HEK293T (cell line): ENCODE data around the gene KIF16B.
"Not testable (repeated sequence)": the region's sequence is repeated elsewhere in the genome, so short reads cannot be mapped to it uniquely, and the experiment has no call there.

Experiments
- CTCF ChIA-PET: fragments of 350-600 bp; formaldehyde crosslinking; extraction: SDS; loops from one replicate; lab custom pipeline; 2021; ENCODE audit warnings: antibody characterized with exemption, inconsistent platforms; lab: Yijun Ruan, JAX
- POLR2A ChIA-PET: fragments of 350-600 bp; formaldehyde crosslinking; extraction: SDS; loops from one replicate; lab custom pipeline; 2020; ENCODE audit warnings: antibody characterized with exemption, inconsistent platforms; lab: Yijun Ruan, JAX
- DNase-seq: peaks from one replicate; pipeline ENCODE4 v3.0.0; 2012; ENCODE audit warnings: mixed read lengths; ENCODE audit errors: extremely low spot score
- ARNT ChIP-seq: fragments of 450-650 bp; IDR thresholded peaks from 2 replicates; pipeline ENCODE4 v1.6.1; 2017; ENCODE audit warnings: mild to moderate bottlenecking
- BHLHE40 ChIP-seq: fragments of 450-650 bp; IDR thresholded peaks from 2 replicates; pipeline ENCODE4 v1.6.1; 2016; ENCODE audit warnings: mild to moderate bottlenecking, moderate library complexity, borderline replicate concordance
- CTBP1 ChIP-seq: fragments of 450-650 bp; IDR thresholded peaks from 2 replicates; pipeline ENCODE4 v1.6.1; 2016; ENCODE audit warnings: borderline replicate concordance
- ELF4 ChIP-seq: fragments of 450-650 bp; IDR thresholded peaks from 2 replicates; pipeline ENCODE4 v1.6.1; 2017; ENCODE audit warnings: antibody characterized with exemption
- FOXA1 ChIP-seq: fragments of 450-650 bp; IDR thresholded peaks from 2 replicates; pipeline ENCODE4 v1.6.1; 2016; ENCODE audit warnings: mild to moderate bottlenecking
- FOXK2 ChIP-seq: fragments of 450-650 bp; IDR thresholded peaks from 2 replicates; pipeline ENCODE4 v1.6.1; 2016; ENCODE audit warnings: mild to moderate bottlenecking
- FOXM1 ChIP-seq: fragments of 450-650 bp; IDR thresholded peaks from 2 replicates; pipeline ENCODE4 v1.6.1; 2017; ENCODE audit warnings: mild to moderate bottlenecking, borderline replicate concordance
- HDGF ChIP-seq: fragments of 450-650 bp; IDR thresholded peaks from 2 replicates; pipeline ENCODE4 v1.6.1; 2017; ENCODE audit warnings: antibody characterized with exemption, borderline replicate concordance
- L3MBTL2 ChIP-seq: fragments of 450-650 bp; conservative IDR thresholded peaks from 2 replicates; pipeline ENCODE4 v1.6.1; 2016; ENCODE audit warnings: mild to moderate bottlenecking
- LEF1 ChIP-seq: fragments of 450-650 bp; IDR thresholded peaks from 2 replicates; pipeline ENCODE4 v1.6.1; 2017; ENCODE audit warnings: mild to moderate bottlenecking, borderline replicate concordance
- NFRKB ChIP-seq: fragments of 450-650 bp; IDR thresholded peaks from 2 replicates; pipeline ENCODE4 v1.6.1; 2016; ENCODE audit warnings: mild to moderate bottlenecking, moderate library complexity
- SP1 ChIP-seq: fragments of 450-650 bp; IDR thresholded peaks from 2 replicates; pipeline ENCODE4 v1.6.1; 2017
- SUZ12 ChIP-seq: fragments of 450-650 bp; IDR thresholded peaks from 2 replicates; pipeline ENCODE4 v1.6.1; 2016; ENCODE audit warnings: mild to moderate bottlenecking
- TARDBP ChIP-seq: fragments of 450-650 bp; IDR thresholded peaks from 2 replicates; pipeline ENCODE4 v1.6.1; 2016
- ZNF384 ChIP-seq: fragments of 450-650 bp; IDR thresholded peaks from 2 replicates; pipeline ENCODE4 v1.6.1; 2016
- TF ChIP-seq, protein P1 (sequence below): fragments of 450-650 bp; IDR thresholded peaks from 2 replicates; pipeline ENCODE4 v1.6.1; 2016

Gene KIF16B

DNA sequence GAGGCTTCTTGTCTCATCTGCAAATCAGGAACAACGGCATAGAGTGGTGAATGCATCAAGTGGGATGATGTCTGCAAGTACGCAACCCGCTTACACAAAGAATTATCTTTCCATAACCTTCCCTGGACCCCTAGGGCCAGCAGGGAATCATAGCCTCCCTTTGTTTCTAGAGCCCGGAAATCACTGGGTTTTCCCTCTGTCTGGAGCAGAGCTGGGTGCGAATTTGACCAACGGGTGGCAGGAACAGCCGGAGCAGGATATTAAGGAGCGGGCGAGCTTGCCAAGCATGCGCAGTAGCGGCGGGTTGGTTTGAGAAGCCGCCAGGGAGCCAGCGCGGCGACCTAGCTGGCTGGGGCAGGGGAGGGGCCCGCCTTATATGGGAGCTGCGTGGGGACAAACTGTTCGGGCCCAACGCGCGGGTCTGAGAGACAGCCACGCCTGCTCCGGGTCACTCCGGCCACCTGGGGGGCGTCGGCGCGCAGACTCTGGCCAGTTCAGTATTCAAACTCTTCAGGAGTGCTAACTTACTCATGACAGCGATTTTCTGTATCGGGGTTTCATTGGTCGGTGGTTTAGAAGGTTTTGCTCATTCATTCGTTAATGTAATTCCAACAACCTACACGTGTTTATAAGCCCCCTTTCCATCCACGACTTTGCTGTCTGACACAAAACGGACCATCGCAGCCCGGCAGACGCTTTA lies 1.6 kb upstream of the KIF16B start:
- CTCF ChIA-PET = interaction anchor here (0.9 to 1.3 kb wide), 2 partner anchors 48 to 57 kb away, joined by 3 to 4 read pairs; no protein-coding TSS in a partner anchor
- TF ChIP-seq SP1 (no peak), L3MBTL2 (peak; percentile 75), HDGF (no peak)
- POLR2A ChIA-PET = interaction anchor here (0.6 to 2.1 kb wide), 6 partner anchors 22 to 654 kb away, joined by 3 to 8 read pairs (median 4); no protein-coding TSS in a partner anchor
- peak; percentile 90 for DNase-seq

DNA sequence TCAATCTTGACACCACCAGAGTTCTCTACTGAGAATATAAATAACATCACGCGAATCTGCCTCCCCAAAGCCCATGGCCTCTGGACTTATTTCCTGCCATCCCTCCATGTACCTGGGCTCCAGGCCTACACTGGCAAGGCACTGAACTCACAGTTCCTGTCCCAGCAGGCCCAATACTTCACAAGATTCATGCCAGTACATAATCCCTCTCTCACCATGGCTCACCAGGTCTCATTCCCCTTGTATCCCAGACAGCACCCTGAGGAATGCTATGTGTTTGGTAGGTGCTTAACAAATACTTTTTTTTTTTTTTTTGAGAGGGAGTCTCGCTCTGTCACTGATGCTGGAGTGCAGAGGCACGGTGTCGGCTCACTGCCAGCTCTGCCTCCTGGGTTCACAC lies 1.9 kb downstream of the KIF16B start:
- DNase-seq = no peak
- POLR2A ChIA-PET = no interaction called here
- no peak for TF ChIP-seq FOXA1
- CTCF ChIA-PET = no interaction called here

DNA sequence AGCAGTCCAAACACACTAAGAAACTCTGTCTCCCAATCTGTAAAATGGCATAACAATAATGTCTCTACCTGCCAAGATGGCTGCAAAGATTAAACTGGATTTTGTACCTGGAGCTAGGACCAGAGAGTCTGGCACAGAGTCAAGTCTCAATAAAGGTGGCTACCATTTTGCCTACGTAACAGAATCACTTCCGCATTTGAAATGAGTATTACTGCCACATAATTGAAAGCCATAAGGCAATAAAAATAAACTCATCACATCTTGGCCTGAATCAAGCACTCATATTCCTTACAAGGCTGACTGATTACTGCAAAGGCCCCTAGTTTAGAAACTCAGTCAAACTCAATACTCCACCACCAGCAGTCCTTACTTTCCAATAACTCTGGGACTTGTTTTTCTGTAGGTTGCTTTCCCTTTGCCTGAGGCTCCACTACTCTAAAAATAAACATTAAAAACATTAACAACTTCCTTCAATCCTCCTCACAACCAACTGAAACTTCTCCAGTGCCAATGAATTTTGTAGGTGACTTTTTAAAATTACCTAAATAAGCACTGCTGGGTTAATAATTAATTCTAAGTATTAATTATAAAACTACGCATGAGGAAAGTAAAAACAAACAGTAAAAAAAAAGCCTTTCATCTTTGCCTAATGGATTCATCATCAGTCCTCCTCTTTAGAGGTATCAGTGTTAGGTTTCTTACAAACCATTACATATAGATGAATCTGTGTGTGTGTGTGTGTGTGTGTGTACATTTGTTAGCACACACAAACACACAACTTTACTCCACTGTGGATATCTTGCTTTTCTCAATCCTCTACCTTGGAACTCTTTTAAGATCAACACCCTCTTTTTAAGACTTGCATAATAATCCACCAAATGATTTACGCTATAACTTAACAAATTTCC lies 3.7 kb downstream of the KIF16B start:
- ChIA-PET CTCF (no interaction called here), POLR2A (no interaction called here)
- no peak for DNase-seq
- TF ChIP-seq CTBP1 = no peak

DNA sequence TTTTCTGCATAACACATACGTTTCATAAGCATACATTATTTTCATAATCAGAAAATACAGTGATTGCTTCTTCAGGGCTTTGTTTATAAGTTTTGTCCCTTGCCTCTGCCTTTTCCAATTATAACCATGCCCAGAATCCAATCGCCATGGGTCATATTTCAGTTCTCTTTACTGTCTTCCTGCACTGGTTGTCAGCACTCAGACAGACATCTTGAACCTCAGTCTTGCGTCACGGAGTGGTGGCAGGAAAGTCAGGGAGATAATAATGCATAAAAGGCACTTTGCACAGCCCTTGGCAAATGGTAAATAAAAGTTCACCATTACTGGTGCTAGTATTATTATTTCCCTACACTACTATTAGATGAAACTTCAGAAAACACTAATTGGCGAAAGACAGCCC lies 7.2 kb downstream of the KIF16B start:
- POLR2A ChIA-PET = no interaction called here
- CTCF ChIA-PET = no interaction called here
- DNase-seq = no peak
- TF ChIP-seq HDGF = no peak
- no peak for TF ChIP-seq FOXK2
- TF ChIP-seq LEF1 = no peak
- TF ChIP-seq NFRKB = no peak
- no peak for TF ChIP-seq CTBP1
- TF ChIP-seq BHLHE40 = no peak
- no peak for TF ChIP-seq SP1
- TF ChIP-seq FOXM1 = no peak

DNA sequence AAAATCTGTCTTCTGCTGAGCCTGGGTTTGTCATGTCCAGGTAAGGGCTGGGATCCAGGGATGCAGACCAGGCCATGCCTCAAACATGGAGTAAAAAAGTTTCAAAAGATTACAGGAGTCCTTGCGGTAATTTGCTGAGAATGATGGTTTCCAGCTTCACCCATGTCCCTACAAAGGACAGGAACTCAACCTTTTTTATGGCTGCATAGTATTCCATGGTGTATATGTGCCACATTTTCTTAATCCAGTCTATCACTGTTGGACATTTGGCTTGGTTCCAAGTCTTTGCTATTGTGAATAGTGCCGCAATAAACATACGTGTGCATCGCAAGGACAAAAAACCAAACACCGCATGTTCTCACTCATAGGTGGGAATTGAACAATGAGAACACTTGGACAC lies 9.2 kb downstream of the KIF16B start:
- POLR2A ChIA-PET, DNase-seq, CTCF ChIA-PET: not testable (repeated sequence)

DNA sequence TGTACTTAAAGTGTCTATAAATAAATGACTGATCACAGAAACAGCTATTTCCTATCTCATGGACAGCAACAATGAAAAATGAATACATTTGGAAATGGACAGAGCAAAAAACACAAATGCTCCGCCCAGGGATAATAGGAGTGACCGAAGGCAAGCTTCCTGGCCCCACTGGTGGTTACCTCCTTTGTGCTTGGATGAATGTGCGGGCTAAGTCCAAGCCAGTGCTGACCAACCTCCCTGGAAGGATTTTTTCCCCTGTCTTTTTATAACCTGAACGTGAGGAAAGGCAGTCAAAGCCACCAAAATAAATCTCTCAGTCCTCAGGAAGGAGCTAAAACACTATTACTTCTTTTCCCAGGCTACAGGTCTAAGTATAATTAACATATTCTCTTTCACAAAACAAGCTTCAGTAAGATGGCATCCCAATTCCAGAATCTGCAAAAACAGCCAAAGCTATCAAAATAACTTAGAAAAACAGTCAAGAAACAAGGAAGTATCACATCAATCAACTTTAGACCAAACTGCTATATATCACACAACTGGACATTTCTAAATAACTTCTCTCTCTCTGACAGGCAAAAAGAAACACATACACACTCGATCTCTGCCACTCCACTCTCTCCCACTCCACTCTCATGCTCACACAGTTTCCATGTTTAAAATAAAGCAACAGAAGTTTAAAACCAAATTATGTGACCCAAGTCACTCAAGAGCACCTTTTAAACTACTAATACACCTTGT lies 10.0 kb downstream of the KIF16B start:
- no peak for TF ChIP-seq ARNT
- TF ChIP-seq ELF4 = no peak
- no peak for TF ChIP-seq BHLHE40
- TF ChIP-seq, protein P1, sequence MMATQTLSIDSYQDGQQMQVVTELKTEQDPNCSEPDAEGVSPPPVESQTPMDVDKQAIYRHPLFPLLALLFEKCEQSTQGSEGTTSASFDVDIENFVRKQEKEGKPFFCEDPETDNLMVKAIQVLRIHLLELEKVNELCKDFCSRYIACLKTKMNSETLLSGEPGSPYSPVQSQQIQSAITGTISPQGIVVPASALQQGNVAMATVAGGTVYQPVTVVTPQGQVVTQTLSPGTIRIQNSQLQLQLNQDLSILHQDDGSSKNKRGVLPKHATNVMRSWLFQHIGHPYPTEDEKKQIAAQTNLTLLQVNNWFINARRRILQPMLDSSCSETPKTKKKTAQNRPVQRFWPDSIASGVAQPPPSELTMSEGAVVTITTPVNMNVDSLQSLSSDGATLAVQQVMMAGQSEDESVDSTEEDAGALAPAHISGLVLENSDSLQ = peak; percentile 27
- no peak for TF ChIP-seq SP1
- DNase-seq = no peak
- ChIA-PET CTCF (no interaction called here), POLR2A (interaction anchor here (1.1 kb wide), 1 partner anchor 10 kb away, joined by 3 read pairs; no protein-coding TSS in a partner anchor)

DNA sequence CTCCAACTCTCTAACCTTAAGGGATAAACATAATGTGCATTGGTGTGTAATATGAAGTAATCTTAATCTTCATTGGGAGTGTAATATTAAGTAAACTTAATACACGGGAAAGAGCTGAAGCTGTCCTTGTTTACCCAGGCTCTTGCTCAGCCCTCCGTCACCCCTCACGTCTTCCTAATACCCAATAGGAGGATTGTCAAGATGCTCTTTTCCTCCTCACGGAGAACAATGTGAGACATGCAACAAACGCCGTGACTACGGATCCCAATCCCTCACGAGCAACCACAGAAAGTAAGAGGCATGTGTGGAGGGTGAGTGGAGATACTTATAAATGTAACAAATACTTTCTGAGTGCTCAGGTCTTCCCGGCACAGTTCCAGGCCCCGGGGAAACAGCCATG lies 11.0 kb downstream of the KIF16B start:
- CTCF ChIA-PET = no interaction called here
- TF ChIP-seq FOXK2 (no peak), ZNF384 (no peak), ARNT (no peak), ELF4 (no peak), NFRKB (no peak), SUZ12 (no peak), FOXM1 (no peak), CTBP1 (no peak), BHLHE40 (no peak), FOXA1 (no peak), SP1 (no peak)
- TF ChIP-seq, protein P1 = no peak
- DNase-seq = no peak
- POLR2A ChIA-PET = interaction anchor here (1.1 kb wide), 1 partner anchor 9 kb away, joined by 3 read pairs; no protein-coding TSS in a partner anchor

DNA sequence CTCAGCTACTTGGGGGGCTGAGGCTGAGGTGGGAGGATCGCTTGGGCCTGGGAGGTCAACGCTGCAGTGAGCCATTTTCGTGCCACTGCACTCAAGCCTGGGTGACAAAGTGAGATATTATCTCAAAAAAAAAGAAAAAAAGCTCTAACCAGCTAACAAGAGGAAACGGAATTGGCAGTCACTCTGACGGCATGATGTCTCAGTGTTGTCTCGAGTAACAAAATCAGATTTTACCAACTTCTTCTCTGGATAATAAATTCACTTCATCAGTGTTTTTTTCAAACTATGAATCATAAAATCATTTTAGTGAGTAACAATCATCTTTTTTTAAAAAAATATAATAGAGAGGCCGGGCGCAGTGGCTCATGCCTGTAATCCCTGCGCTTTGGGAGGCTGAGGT lies 12.6 kb downstream of the KIF16B start:
- no peak for TF ChIP-seq TARDBP
- no peak for TF ChIP-seq FOXA1
- TF ChIP-seq BHLHE40 = no peak
- no peak for TF ChIP-seq HDGF
- no peak for TF ChIP-seq L3MBTL2
- no peak for TF ChIP-seq FOXK2
- TF ChIP-seq ZNF384 = no peak
- no peak for TF ChIP-seq LEF1
- TF ChIP-seq, protein P1 = no peak
- TF ChIP-seq SUZ12 = no peak
- no peak for TF ChIP-seq NFRKB
- no peak for TF ChIP-seq SP1
- TF ChIP-seq ARNT = no peak
- no peak for TF ChIP-seq FOXM1
- no peak for TF ChIP-seq CTBP1
- ChIA-PET POLR2A (no interaction called here), CTCF (no interaction called here)
- no peak for DNase-seq
